CD4-positive, alpha-beta T cell treated with Interleukin-15 for 1 hour (primary cell): Measurements from ENCODE around the gene BMAL1.
A peak's percentile ranks its signal among the peaks of the same experiment; 100 is the strongest.

ENCODE experiments used
- DNase-seq: peaks from one replicate; pipeline ENCODE4 v3.0.0-alpha.2; 2020

The BMAL1 gene

GRCh38 chr11:13294178-13294577, 16.6 kb downstream of the BMAL1 start:
- no peak for DNase-seq

GRCh38 chr11:13294771-13295579, 17.4 kb downstream of the BMAL1 start:
- DNase-seq = no peak

GRCh38 chr11:13297308-13297916, 19.8 kb downstream of the BMAL1 start:
- no peak for DNase-seq

- peak; percentile 35 for DNase-seq
Observed at GRCh38 chr11:13297917-13298356, 20.3 kb downstream of the BMAL1 start.

- no peak for DNase-seq
Observed at GRCh38 chr11:13298765-13299164, 21.2 kb downstream of the BMAL1 start.

- no peak for DNase-seq
Observed at GRCh38 chr11:13301522-13301921, 23.9 kb downstream of the BMAL1 start.

- DNase-seq = no peak
Observed at GRCh38 chr11:13302420-13302958, 24.9 kb downstream of the BMAL1 start.

- DNase-seq = peak; percentile 27
Observed at GRCh38 chr11:13303668-13304649, 26.4 kb downstream of the BMAL1 start.

GRCh38 chr11:13304655-13305335, 27.2 kb downstream of the BMAL1 start:
- no peak for DNase-seq

- DNase-seq = no peak
Observed at GRCh38 chr11:13308704-13309103, 31.1 kb downstream of the BMAL1 start.

- DNase-seq = no peak
Observed at GRCh38 chr11:13309156-13309555, 31.6 kb downstream of the BMAL1 start.

GRCh38 chr11:13310443-13310842, 32.9 kb downstream of the BMAL1 start:
- no peak for DNase-seq

GRCh38 chr11:13311570-13311969, 34.0 kb downstream of the BMAL1 start:
- no peak for DNase-seq

- no peak for DNase-seq
Observed at GRCh38 chr11:13313005-13313819, 35.6 kb downstream of the BMAL1 start.

- DNase-seq = no peak
Observed at GRCh38 chr11:13314676-13315394, 37.2 kb downstream of the BMAL1 start.

GRCh38 chr11:13315517-13316432, 38.2 kb downstream of the BMAL1 start:
- no peak for DNase-seq

- DNase-seq = no peak
Observed at GRCh38 chr11:13316528-13316961, 39.0 kb downstream of the BMAL1 start.

GRCh38 chr11:13317293-13318080, 39.9 kb downstream of the BMAL1 start:
- DNase-seq = no peak
